ENCODE data around the gene CD300LD.

DNA sequence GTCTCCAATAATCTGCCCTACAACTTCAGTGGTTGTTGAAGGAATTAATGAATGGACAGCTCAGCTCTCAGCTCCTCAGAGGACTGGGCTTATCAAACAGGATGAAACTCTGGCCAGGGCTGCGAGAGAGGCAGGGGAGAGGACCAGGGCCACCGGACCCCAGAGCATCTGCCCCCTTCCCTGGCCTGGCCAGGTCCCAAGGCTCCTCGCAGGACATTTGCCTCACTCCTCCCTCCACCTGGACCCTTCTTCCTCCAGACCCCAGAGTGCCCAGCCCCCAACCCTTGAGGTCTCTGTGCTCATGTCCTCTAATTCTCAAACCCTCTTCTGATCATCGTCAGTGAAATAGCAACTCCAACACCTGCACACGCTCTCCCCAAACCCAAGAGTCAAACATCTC is 49.9 kb downstream of the CD300LD start:
- TF ChIP-seq EZH2 (IDR thresholded peaks at IDR 0.05; ENCODE audit: borderline replicate concordance, low read depth, low read length, poor library complexity, severe bottlenecking): no peak
- TF ChIP-seq, protein P1, sequence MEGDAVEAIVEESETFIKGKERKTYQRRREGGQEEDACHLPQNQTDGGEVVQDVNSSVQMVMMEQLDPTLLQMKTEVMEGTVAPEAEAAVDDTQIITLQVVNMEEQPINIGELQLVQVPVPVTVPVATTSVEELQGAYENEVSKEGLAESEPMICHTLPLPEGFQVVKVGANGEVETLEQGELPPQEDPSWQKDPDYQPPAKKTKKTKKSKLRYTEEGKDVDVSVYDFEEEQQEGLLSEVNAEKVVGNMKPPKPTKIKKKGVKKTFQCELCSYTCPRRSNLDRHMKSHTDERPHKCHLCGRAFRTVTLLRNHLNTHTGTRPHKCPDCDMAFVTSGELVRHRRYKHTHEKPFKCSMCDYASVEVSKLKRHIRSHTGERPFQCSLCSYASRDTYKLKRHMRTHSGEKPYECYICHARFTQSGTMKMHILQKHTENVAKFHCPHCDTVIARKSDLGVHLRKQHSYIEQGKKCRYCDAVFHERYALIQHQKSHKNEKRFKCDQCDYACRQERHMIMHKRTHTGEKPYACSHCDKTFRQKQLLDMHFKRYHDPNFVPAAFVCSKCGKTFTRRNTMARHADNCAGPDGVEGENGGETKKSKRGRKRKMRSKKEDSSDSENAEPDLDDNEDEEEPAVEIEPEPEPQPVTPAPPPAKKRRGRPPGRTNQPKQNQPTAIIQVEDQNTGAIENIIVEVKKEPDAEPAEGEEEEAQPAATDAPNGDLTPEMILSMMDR (conservative IDR thresholded peaks at IDR 0.05; ENCODE audit: low read depth, low read length): no peak

All from A673 (cell line).